ENCODE results near the gene HJURP. TPM values are rescaled to one million over a fixed set of nuclear protein-coding genes. Genes with fewer than 3 reads are reported as not detected.

HJURP gene
- total RNA-seq, 1 donor from 2014 or later: 23.1 TPM

DNA sequence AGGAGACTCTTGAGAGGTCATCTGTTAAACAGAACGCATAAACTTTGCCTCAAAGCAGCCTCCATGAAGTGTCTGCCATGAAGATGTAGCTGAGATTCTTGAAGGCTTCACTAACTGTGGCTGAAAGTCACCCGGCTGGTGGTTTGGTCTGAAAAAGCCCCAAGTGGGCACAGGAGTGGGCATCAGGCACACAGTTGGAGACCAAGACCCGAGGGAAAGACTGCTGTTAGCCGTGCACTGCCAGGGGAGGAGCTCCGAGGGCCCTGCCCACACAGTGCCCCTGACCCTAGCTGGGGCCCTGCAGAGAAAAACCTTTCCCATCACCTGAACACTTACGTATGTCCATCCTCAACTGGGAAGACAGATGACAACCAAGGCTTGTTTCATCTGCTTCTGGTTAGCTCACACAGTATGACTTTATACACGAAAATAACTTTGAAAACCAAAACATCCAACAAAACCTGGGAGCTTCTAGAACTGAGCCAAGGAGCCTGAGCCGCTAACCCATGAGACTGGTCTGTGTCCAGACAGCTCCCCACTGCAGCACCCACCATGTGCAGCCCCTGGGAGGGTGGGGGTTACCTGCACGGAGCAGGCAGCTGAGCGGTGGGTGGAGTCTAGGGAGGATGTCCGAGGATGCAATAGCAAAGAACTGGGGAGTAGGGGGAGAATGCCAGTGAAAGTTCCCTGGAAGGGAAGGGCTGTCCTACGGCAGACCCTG, 15.4 kb downstream of the HJURP start:
- Mint-ChIP-seq H3K27me3 (no peaks in the 10 kb centered on the region), H3K9me3 (ENCODE audit: low read depth) (no peaks in the 10 kb centered on the region), H3K4me1 (ENCODE audit: low read depth) (peaks cover 1% of the 10 kb centered on the region), H3K27ac (peak overlapping the region; percentile 29), H3K36me3 (ENCODE audit: insufficient read depth) (peaks cover 23% of the 10 kb centered on the region), H3K4me3 (ENCODE audit: low read depth) (no peak overlapping the region)
- no peak for TF ChIP-seq CTCF (IDR thresholded peaks at IDR 0.05; ENCODE audit: unreplicated experiment)
- DNase-seq (ENCODE audit: low spot score, unreplicated experiment): no peak

DNA sequence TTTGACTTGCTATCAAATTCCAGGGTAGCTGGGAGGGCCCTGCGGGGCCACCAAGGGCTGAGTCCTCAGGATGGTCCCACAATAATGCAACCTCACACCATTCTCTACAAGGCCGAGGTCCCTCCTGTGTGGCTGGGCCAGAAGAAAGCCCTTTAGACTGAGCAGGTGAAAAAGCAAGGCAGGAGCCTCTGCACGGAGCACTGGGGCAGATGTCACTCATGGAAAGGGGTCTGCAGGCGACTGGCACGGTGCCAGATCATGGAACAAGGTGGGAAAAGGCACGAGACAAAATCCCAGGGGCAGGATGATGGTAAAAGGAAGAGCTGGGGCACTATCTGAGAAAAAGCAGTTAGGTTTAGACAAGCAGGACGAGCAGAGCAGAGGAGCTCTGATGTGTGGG, 16.1 kb downstream of the HJURP start:
- Mint-ChIP-seq H3K4me3 (ENCODE audit: low read depth) (no peak overlapping the region), H3K4me1 (ENCODE audit: low read depth) (peaks cover 1% of the 10 kb centered on the region), H3K36me3 (ENCODE audit: insufficient read depth) (peaks cover 20% of the 10 kb centered on the region), H3K9me3 (ENCODE audit: low read depth) (no peaks in the 10 kb centered on the region), H3K27ac (no peak overlapping the region), H3K27me3 (no peaks in the 10 kb centered on the region)
- no peak for DNase-seq (ENCODE audit: low spot score, unreplicated experiment)
- no peak for TF ChIP-seq CTCF (IDR thresholded peaks at IDR 0.05; ENCODE audit: unreplicated experiment)

DNA sequence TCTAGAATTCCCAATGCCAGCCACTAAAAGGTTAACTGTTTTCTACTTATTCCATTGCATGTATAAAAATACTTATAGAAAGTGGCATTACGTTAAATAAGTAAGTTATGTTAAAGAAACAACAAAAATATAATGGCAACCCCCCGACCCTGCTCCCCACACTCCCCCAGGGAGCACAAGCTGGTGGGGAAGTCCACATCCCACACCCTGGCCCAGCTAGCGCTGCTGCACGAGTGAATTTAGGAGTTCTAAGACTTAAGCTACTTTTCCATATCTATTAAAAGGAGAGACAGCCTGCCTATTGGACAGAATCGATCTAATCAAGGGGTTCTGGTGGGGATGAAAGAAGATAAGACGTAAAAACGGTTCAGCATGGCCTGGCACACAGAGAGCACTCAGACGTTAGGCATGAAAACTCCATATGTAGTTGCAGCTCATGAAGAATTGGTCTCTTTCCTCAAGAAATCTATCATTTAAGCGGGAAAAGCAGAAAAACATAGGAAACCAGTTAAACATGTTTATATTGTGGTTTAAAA, 16.6 kb downstream of the HJURP start:
- no peak for DNase-seq (ENCODE audit: low spot score, unreplicated experiment)
- H3K36me3 Mint-ChIP-seq (ENCODE audit: insufficient read depth): peaks cover 20% of the 10 kb centered on the region
- no peaks in the 10 kb centered on the region for H3K27me3 Mint-ChIP-seq
- no peaks in the 10 kb centered on the region for H3K9me3 Mint-ChIP-seq (ENCODE audit: low read depth)
- peaks cover 1% of the 10 kb centered on the region for H3K4me1 Mint-ChIP-seq (ENCODE audit: low read depth)
- no peak overlapping the region for H3K4me3 Mint-ChIP-seq (ENCODE audit: low read depth)
- peak overlapping the region; percentile 14 for H3K27ac Mint-ChIP-seq
- no peak for TF ChIP-seq CTCF (IDR thresholded peaks at IDR 0.05; ENCODE audit: unreplicated experiment)

GRCh38 chr2:233836359-233836758, 18.0 kb downstream of the HJURP start:
- no peak overlapping the region for H3K27ac Mint-ChIP-seq
- H3K36me3 Mint-ChIP-seq (ENCODE audit: insufficient read depth): peaks cover 16% of the 10 kb centered on the region

More at GRCh38 chr2:233836359-233836758, 18.0 kb downstream of the HJURP start:
- Mint-ChIP-seq H3K27me3 (no peaks in the 10 kb centered on the region), H3K4me1 (ENCODE audit: low read depth) (peaks cover 1% of the 10 kb centered on the region), H3K4me3 (ENCODE audit: low read depth) (no peak overlapping the region), H3K9me3 (ENCODE audit: low read depth) (no peaks in the 10 kb centered on the region)
- no peak for TF ChIP-seq CTCF (IDR thresholded peaks at IDR 0.05; ENCODE audit: unreplicated experiment)
- DNase-seq (ENCODE audit: low spot score, unreplicated experiment): no peak

Data from progenitor cell of endocrine pancreas (in vitro differentiated cells).